IMR-90 (cell line): ENCODE measurements around the gene DOCK6. TPM values are rescaled to one million over a fixed set of nuclear protein-coding genes. Genes with fewer than 3 reads are reported as not detected.

Source experiments
- ATAC-seq: fragments of 200-7000 bp; cut with Tn5 transposase; 2 replicates; pipeline ENCODE4 v1.9.1; 2020; ENCODE audit warnings: low read depth, mild to moderate bottlenecking, moderate library complexity
- BruUV-seq: library from RNA; stranded (reverse); fragments of 400-500 nt; replicated peaks from 2 replicates; lab custom pipeline; 2021; lab: Mats Ljungman, UMichigan
- CTCF ChIA-PET: fragments of 300-600 bp; formaldehyde crosslinking; extraction: SDS; loops from one replicate; lab custom pipeline; 2021; ENCODE audit warnings: antibody characterized with exemption; lab: Yijun Ruan, JAX
- POLR2A ChIA-PET: fragments of 300-600 bp; sonication (Branson Sonifier 250); formaldehyde crosslinking; loops from one replicate; lab custom pipeline; 2022; ENCODE audit warnings: antibody characterized with exemption; ENCODE audit not compliant: unreplicated experiment; lab: Charles Lee
- DNase-seq: peaks from one replicate; pipeline ENCODE4 v3.0.0; 2013
- H2AFZ ChIP-seq: replicated peaks from 2 replicates; pipeline ENCODE3; 2013; ENCODE audit warnings: low read length, mild to moderate bottlenecking; ENCODE audit not compliant: poor library complexity
- H2AK5ac ChIP-seq: 2 replicates; pipeline ENCODE4 v1.6.1; 2013; ENCODE audit warnings: low read depth, low read length, inconsistent platforms
- H2AK9ac ChIP-seq: replicated peaks from 2 replicates; pipeline ENCODE3; 2013; ENCODE audit warnings: mild to moderate bottlenecking, low read depth, low read length, moderate library complexity; ENCODE audit not compliant: poor library complexity
- H2BK120ac ChIP-seq: 2 replicates; pipeline ENCODE4 v1.6.1; 2013; ENCODE audit warnings: low read depth, low read length, inconsistent platforms
- H2BK15ac ChIP-seq: 3 replicates; pipeline ENCODE4 v1.6.1; 2013; ENCODE audit warnings: low read depth, low read length, inconsistent platforms
- H2BK20ac ChIP-seq: 2 replicates; pipeline ENCODE4 v1.6.1; 2013; ENCODE audit warnings: low read depth, mild to moderate bottlenecking, inconsistent platforms, low read length, moderate library complexity
- H2BK5ac ChIP-seq: 2 replicates; pipeline ENCODE4 v1.6.1; 2013; ENCODE audit warnings: mild to moderate bottlenecking, low read depth, low read length, inconsistent platforms; ENCODE audit not compliant: poor library complexity, severe bottlenecking
- H3K14ac ChIP-seq: replicated peaks from 2 replicates; pipeline ENCODE4 v1.6.1; 2013; ENCODE audit warnings: low read depth, low read length, inconsistent platforms
- H3K18ac ChIP-seq: 2 replicates; pipeline ENCODE4 v1.6.1; 2013; ENCODE audit warnings: low read depth, low read length, control low read depth
- H3K23ac ChIP-seq: 2 replicates; pipeline ENCODE4 v1.6.1; 2013; ENCODE audit warnings: low read depth, low read length, inconsistent platforms
- H3K27ac ChIP-seq: 2 replicates; pipeline ENCODE4 v1.5.1; 2013; ENCODE audit warnings: mild to moderate bottlenecking, control low read depth, low read length; ENCODE audit not compliant: insufficient read depth
- H3K27me3 ChIP-seq: 2 replicates; pipeline ENCODE4 v1.6.1; 2013; ENCODE audit warnings: low read length; ENCODE audit not compliant: control insufficient read depth, insufficient read depth
- H3K36me3 ChIP-seq: 2 replicates; pipeline ENCODE4 v1.6.1; 2013; ENCODE audit warnings: low read length, mixed read lengths; ENCODE audit not compliant: control insufficient read depth, insufficient read depth
- H3K4ac ChIP-seq: 2 replicates; pipeline ENCODE4 v1.6.1; 2013; ENCODE audit warnings: low read depth, low read length, inconsistent platforms
- H3K4me1 ChIP-seq: 2 replicates; pipeline ENCODE4 v1.6.1; 2013; ENCODE audit warnings: low read length, mixed read lengths; ENCODE audit not compliant: control insufficient read depth, insufficient read depth
- H3K4me2 ChIP-seq: 2 replicates; pipeline ENCODE4 v1.6.1; 2013; ENCODE audit warnings: low read depth, mild to moderate bottlenecking, control low read depth, low read length, moderate library complexity
- H3K4me3 ChIP-seq: 2 replicates; pipeline ENCODE4 v1.5.1; 2013; ENCODE audit warnings: low read depth, mild to moderate bottlenecking, control low read depth, low read length, moderate library complexity; ENCODE audit not compliant: insufficient read depth
- H3K56ac ChIP-seq: 2 replicates; pipeline ENCODE4 v1.6.1; 2013; ENCODE audit warnings: low read length, inconsistent platforms; ENCODE audit not compliant: insufficient read depth; ENCODE audit errors: extremely low read depth
- H3K79me1 ChIP-seq, 2 experiments: 2 replicates each; pipeline ENCODE4 v1.6.1; 2013; ENCODE audit warnings: low read length in 2 of 2, inconsistent platforms in 1 of 2, low read depth in 1 of 2
- H3K9ac ChIP-seq: 2 replicates; pipeline ENCODE4 v1.6.1; 2013; ENCODE audit warnings: low read depth, low read length, control low read depth
- H3K9me1 ChIP-seq: 2 replicates; pipeline ENCODE4 v1.6.1; 2013; ENCODE audit warnings: low read length, inconsistent platforms; ENCODE audit not compliant: insufficient read depth
- H3K9me3 ChIP-seq: 2 replicates; pipeline ENCODE4 v1.6.1; 2013; ENCODE audit warnings: low read length; ENCODE audit not compliant: control insufficient read depth, insufficient read depth
- H4K20me1 ChIP-seq: 2 replicates; pipeline ENCODE4 v1.6.1; 2013; ENCODE audit warnings: low read length, inconsistent platforms; ENCODE audit not compliant: insufficient read depth
- H4K5ac ChIP-seq: 2 replicates; pipeline ENCODE4 v1.6.1; 2013; ENCODE audit warnings: mild to moderate bottlenecking, low read depth, low read length, control low read depth
- H4K8ac ChIP-seq, 2 experiments: 2 replicates each; pipeline ENCODE4 v1.6.1; 2013; ENCODE audit warnings: low read depth in 2 of 2, low read length in 2 of 2, control low read depth in 1 of 2, inconsistent platforms in 1 of 2
- H4K91ac ChIP-seq: 2 replicates; pipeline ENCODE4 v1.6.1; 2013; ENCODE audit warnings: low read depth, low read length, inconsistent platforms; ENCODE audit not compliant: insufficient read depth
- CEBPB ChIP-seq: IDR thresholded peaks from 2 replicates; pipeline ENCODE4 v1.6.1; 2012; ENCODE audit warnings: low read depth, low read length, improper control_type of control experiment
- CTCF ChIP-seq: conservative IDR thresholded peaks from 2 replicates; pipeline ENCODE4 v1.5.1; 2012; ENCODE audit warnings: mild to moderate bottlenecking, low read depth, low read length, improper control_type of control experiment
- ELK1 ChIP-seq: fragments of 150-350 bp; IDR thresholded peaks from 2 replicates; pipeline ENCODE4 v1.6.1; 2016; ENCODE audit warnings: low read depth, mild to moderate bottlenecking, low read length, moderate library complexity, borderline replicate concordance
- FOS ChIP-seq: fragments of 150-350 bp; IDR thresholded peaks from 2 replicates; pipeline ENCODE4 v1.6.1; 2016; ENCODE audit warnings: low read depth, low read length
- MAZ ChIP-seq: IDR thresholded peaks from 2 replicates; pipeline ENCODE4 v1.6.1; 2012; ENCODE audit warnings: low read depth, mild to moderate bottlenecking, low read length, improper control_type of control experiment, moderate library complexity, borderline replicate concordance
- MXI1 ChIP-seq: IDR thresholded peaks from 2 replicates; pipeline ENCODE4 v1.6.1; 2012; ENCODE audit warnings: low read depth, mild to moderate bottlenecking, low read length, moderate library complexity, borderline replicate concordance
- NFE2L2 ChIP-seq: fragments of 150-350 bp; IDR thresholded peaks from 2 replicates; pipeline ENCODE4 v1.6.1; 2016; ENCODE audit warnings: low read depth, mild to moderate bottlenecking, low read length
- POLR2A ChIP-seq: IDR thresholded peaks from 2 replicates; pipeline ENCODE4 v1.6.1; 2012; ENCODE audit warnings: mild to moderate bottlenecking, low read depth, low read length
- RAD21 ChIP-seq: IDR thresholded peaks from 2 replicates; pipeline ENCODE4 v1.6.1; 2012; ENCODE audit warnings: low read length, improper control_type of control experiment
- RCOR1 ChIP-seq: IDR thresholded peaks from 2 replicates; pipeline ENCODE4 v1.6.1; 2012; ENCODE audit warnings: mild to moderate bottlenecking, low read length, improper control_type of control experiment; ENCODE audit not compliant: insufficient replicate concordance
- SMC3 ChIP-seq: fragments of 150-350 bp; IDR thresholded peaks from 2 replicates; pipeline ENCODE4 v1.6.1; 2016; ENCODE audit warnings: low read depth, mild to moderate bottlenecking, antibody characterized with exemption, low read length, moderate library complexity
- USF2 ChIP-seq: fragments of 150-350 bp; IDR thresholded peaks from 2 replicates; pipeline ENCODE4 v1.6.1; 2017; ENCODE audit warnings: mild to moderate bottlenecking, antibody characterized with exemption, low read length, low read depth
- WGBS, 2 experiments: methylation state at CpG; one replicate each; pipeline versions ENCODE4 v1.1.5 to v1.1.7; 2013; ENCODE audit warnings: missing lambda C conversion rate in 2 of 2; ENCODE audit not compliant: insufficient read length in 1 of 2; ENCODE audit errors: extremely low coverage in 2 of 2; 5-methylcytosine and 5-hydroxymethylcytosine counted together
- dilution Hi-C: fragments of 300-500 bp; cut with HindIII; formaldehyde crosslinking; loops from one replicate; pipeline ENCODE4 v1.14.3; 2018; ENCODE audit warnings: low sequenced_read_pairs; ENCODE audit not compliant: unreplicated experiment
- in situ Hi-C: fragments of 300-500 bp; cut with MboI; formaldehyde crosslinking; loops from 3 replicates; pipeline ENCODE4 v1.14.3; 2019; ENCODE audit warnings: low sequenced_read_pairs, inconsistent platforms, mixed read lengths
- intact Hi-C: fragments of 100-400 bp; cut with micrococcal nuclease; formaldehyde crosslinking; loops from 2 replicates; pipeline ENCODE4 v1.10.0; 2022
- polyA plus RNA-seq, 3 experiments: library from polyadenylated mRNA; depleted of rRNA; stranded (reverse); fragments of >200 nt; gene quantifications; 2 replicates each; pipeline ENCODE4 v1.2.3, GENCODE V29; 2012; ENCODE audit warnings: low replicate concordance in 1 of 3
- total RNA-seq: library from RNA; depleted of rRNA; stranded (reverse); fragments of >200 nt; gene quantifications from 2 replicates; pipeline ENCODE4 v1.2.3, GENCODE V29; 2012

DOCK6 gene
- total and polyA plus RNA-seq, 2 of the 4 experiments (the other 2 are of a cell fraction) = 5.0 to 18.4 TPM

GRCh38 chr19:11201791-11202190 is 60.5 kb downstream of the DOCK6 start:
- intact Hi-C loops (no loop called here), in situ Hi-C loops (loop anchor here (5.0 to 10.0 kb wide), 3 partner anchors 69 to 264 kb away; no protein-coding TSS in a partner anchor), dilution Hi-C loops (no loop called here)
- no TSS peak for BruUV-seq
- CTCF ChIA-PET = no interaction called here
- WGBS, 2 experiments = 98% methylated on average over 20 of the region's 24 CpGs; no CpG with 5 or more reads in 1 of the 2 experiments
- no peak overlapping the region for H3K4me2 ChIP-seq
- no peak overlapping the region for H2BK15ac ChIP-seq
- TF ChIP-seq POLR2A (no peak), CTCF (no peak), MXI1 (no peak), ELK1 (no peak), CEBPB (no peak), FOS (no peak), NFE2L2 (no peak), RAD21 (no peak), USF2 (no peak), MAZ (no peak), RCOR1 (no peak), SMC3 (no peak)
- peaks cover 11% of the 10 kb centered on the region for H3K9me1 ChIP-seq
- no peaks in the 10 kb centered on the region for H4K20me1 ChIP-seq
- H3K27ac ChIP-seq = no peak overlapping the region
- no peak overlapping the region for H2AK9ac ChIP-seq
- no peak overlapping the region for H3K4me3 ChIP-seq
- DNase-seq (no peak), ATAC-seq (no peak)
- peak overlapping the region; percentile 48 for H2AFZ ChIP-seq
- no peak overlapping the region for H3K56ac ChIP-seq
- no peak overlapping the region for H3K23ac ChIP-seq
- no peak overlapping the region for H2BK20ac ChIP-seq
- POLR2A ChIA-PET = no interaction called here
- peak overlapping the region; percentile 93; the same call in 1 of the 2 replicates for H2BK120ac ChIP-seq
- peak overlapping the region; percentile 24; the same call in 1 of the 2 replicates for H4K91ac ChIP-seq
- peaks cover 7% of the 10 kb centered on the region; the same call in 1 of the 2 replicates for H3K36me3 ChIP-seq
- no peak overlapping the region for H3K18ac ChIP-seq
- no peak overlapping the region for H4K5ac ChIP-seq
- peak overlapping the region; percentile 81; the same call in 1 of the 2 replicates for H2AK5ac ChIP-seq
- no peak overlapping the region for H3K9ac ChIP-seq
- peaks cover 14 to 29% of the 10 kb centered on the region in 2 experiments for H3K79me1 ChIP-seq
- peak overlapping the region; percentile 47; the same call in 1 of the 2 replicates for H3K4ac ChIP-seq
- peaks cover 13% of the 10 kb centered on the region for H3K4me1 ChIP-seq
- H2BK5ac ChIP-seq = no peak overlapping the region
- H3K9me3 ChIP-seq = no peaks in the 10 kb centered on the region
- H3K27me3 ChIP-seq = no peaks in the 10 kb centered on the region
- H3K14ac ChIP-seq = no peak overlapping the region
- H4K8ac ChIP-seq = no peak overlapping the region; a peak in 1 of 4 replicates
